OCI-LY3 (cell line): Measurements from ENCODE around the gene ZMIZ1.

Experiments used
- CTCF ChIP-seq: fragments of 200-600, 300-600 bp; sonication (generic); IDR thresholded peaks from 2 replicates; pipeline ENCODE4 v1.5.1; 2014; ENCODE audit warnings: antibody characterized with exemption, low read length, low read depth
- EZH2phosphoT487 ChIP-seq: fragments of 200-600 bp; shearing (Covaris generic); IDR thresholded peaks from 2 replicates; pipeline ENCODE4 v1.6.1; 2018; ENCODE audit warnings: antibody characterized with exemption, mixed run types, low read depth

GRCh38 chr10:79305988-79306387, 237.2 kb downstream of the ZMIZ1 start:
- TF ChIP-seq EZH2phosphoT487 (no peak), CTCF (no peak)
